ENCODE results near the gene ZACN.

The ZACN gene

GRCh38 chr17:76131051-76131691 is 52.2 kb downstream of the ZACN start:
- DNase-seq, result no peak

- no peak for DNase-seq
These were observed 53.0 kb downstream of the ZACN start for GRCh38 chr17:76131692-76132573.

All from amygdala (tissue), 56 donors.